Skin of body (tissue), 2 donors: ENCODE results near the gene MRPS18A. TPM values are rescaled to one million over a fixed set of nuclear protein-coding genes. Genes with fewer than 3 reads are reported as not detected.
A peak's percentile ranks its signal among the peaks of the same experiment; 100 is the strongest.

Experiments used
- DNase-seq: peaks from one replicate; lab custom pipeline; 2025; lab: John Stamatoyannopoulos, UW
- total RNA-seq: library from RNA; depleted of rRNA; stranded (reverse); fragments of >200 nt; gene quantifications from one replicate; pipeline ENCODE4 v1.2.3, GENCODE V29; 2014

MRPS18A gene
- total RNA-seq, result 29.5 TPM

DNA sequence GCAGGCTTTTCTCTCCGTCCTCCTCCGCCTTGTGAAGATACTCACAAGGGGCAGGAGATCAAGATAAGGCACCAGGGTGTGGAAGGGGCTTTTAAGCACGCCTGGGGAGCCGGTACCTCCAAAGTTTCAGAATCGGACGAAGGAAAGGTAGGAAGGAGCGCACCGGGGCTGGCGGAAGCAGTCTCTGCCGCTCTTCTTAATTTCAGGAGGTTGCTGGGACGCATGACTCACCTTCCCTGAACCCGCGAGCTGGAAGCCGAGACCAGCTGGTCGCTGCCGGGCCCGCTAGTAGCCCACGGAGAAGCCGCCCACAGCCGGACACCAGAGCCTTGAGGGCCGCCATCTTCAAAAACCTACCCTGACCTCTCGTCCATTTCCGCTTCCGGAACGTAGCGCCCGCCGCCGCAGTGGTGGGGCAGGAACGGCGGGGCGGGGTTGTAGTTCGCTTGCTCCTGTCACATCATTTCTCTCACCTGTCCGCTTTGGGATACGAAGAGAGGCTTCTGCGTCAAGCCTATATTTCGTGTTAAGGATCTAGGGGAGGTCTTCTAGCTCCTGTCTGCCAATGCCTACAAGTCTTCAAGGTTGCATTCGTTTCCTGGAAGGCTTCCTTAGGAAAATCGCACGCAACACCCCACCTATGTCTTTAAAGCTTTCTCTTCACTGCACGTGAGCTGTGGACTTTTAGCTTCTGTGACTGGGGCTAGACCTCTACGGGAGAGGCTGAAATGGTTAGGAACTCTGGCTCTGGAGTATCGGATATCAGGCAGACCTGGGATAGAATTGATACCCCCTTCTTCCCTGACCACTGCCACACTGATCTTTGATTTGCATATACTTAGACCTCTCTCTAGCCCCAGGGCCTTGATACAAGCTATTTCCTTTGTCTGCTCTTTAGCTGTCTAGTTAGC lies at the start of gene MRPS18A:
Gene MRPS18A (minus strand): TSS at position 355 of the 911 bp plus-strand sequence. CDS start 12 bp downstream, at position 343.
- peak; percentile 64 for DNase-seq

DNA sequence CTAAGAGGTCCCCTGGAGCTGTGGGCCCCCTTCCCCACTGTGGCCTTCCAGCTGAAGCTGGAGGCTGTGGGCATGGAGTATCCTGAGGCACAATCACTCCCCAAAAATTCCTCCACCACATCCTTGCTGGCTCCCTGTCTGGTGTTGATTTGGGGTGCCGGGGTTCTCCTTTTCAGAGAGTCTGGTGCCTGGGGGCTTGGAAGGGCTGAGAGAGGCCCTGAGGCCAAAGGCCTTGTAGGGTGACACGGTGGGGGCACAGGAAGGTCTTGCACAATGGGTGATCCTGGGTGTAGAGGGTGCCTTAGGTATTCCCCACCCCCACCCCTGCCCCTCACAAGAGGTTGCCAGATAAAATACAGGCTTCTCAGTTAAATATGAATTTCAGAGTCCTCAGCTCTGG lies 49.3 kb upstream of the MRPS18A start:
- no peak for DNase-seq

DNA sequence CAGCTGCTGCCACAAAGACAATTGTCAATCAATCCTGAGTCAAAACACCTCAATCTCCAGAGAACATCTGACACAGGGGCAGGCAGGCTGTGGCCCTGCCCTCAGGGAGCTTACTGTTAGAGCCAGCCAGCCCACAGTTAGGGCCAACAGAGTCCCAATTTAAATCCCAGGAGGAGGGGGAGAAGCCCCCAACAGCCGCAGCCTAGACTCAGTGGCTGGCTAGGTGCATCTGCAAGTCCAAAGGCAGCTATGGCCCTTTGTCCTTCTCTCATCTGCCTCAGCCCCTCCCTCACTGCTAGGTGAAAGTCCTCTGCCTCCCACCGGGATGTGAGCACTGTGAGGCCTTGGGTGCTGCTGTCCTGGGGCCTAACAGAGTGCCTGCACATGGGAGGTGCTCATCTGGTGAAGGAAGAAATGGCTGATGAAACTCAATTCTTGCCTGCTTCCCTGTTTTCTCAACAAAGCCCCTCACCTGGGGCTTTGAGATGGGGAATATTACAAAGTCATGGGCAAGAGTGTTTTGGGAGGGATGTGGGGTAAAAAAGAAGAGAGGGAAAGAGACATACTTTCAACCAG lies 48.7 kb upstream of the MRPS18A start:
- no peak for DNase-seq

DNA sequence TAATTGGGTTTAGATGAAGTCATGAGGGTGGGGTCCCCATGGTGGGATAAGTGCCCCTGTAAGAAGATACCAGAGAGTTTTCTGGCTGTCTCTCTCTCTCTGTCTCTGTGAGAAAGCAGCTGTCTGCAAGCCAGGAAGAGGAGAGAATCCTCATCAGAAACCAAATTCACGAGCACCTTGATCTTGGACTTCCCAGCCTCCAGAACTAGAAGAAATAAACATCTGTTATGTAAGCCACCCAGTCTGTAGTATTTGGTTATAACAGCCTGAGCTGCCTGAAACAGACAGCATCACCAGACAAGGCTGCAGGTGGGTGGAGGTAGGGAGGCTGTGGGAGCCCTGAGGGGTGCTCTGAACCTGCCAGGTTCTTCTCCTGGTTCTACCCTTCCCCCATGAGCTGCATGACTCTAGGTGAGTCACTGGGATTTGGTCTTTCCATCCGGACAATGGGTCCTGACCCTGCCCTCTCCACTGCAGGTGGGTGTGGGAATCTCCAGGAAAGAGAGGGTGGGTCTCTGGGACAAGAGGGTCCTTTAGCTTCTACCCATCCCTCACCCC lies 48.1 kb upstream of the MRPS18A start:
- no peak for DNase-seq

DNA sequence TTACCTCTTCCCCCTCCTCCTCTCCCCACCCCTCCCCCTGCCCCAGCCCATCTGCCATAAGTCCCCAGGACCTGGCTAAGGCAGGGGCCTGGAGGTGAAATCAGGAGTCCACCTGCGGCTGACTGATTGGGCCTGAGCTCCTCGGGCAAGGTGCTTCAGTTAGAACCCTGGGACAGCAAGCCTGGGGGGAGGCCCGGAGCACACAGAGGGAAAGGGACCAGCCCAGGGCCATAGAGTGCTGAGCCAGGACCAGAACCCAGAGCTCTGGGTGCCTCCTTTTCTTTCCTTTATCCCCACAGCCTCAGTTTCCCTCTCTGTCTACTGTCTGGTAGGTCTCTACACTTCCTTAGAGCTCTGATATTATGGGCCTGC lies 46.7 kb upstream of the MRPS18A start:
- no peak for DNase-seq

DNA sequence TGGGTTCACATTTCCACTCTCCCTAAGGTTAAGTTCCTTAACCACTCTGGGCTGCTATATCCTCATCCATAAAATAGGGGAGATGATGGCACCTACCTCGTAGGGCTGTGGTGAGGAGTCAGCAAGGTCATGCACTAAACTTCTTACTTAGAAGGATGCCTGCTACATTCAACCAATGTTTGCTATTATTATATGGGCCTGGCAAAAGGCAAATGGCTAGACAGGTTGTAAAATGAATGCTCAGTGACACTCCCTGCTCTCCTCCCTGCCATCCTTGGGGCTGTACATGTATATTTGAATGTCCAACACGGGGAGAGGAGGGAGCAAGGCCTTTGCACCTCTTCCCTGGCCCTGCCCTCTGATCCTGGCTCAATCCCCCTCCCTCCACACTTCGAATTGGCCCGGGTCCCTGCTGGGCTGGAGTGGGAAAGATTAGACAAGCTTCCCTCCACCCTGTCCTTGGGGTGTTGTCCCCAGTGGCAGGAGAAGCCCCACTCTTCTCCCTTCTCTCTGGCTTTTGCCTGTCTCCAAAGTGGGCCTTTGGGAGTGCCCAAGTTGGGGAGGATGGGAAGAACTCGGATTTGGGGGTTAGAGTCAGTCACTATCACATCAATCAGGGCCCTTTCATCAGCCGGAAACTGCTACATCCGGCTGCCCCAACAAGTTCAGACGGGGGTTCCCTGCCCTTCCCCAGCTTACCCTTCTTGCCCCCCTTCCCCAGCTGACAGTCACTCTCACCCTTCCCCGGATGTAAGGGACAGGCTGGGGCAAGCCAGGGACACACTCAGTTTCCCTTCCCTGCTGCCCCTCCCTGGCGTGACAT lies 46.1 kb upstream of the MRPS18A start:
- no peak for DNase-seq

DNA sequence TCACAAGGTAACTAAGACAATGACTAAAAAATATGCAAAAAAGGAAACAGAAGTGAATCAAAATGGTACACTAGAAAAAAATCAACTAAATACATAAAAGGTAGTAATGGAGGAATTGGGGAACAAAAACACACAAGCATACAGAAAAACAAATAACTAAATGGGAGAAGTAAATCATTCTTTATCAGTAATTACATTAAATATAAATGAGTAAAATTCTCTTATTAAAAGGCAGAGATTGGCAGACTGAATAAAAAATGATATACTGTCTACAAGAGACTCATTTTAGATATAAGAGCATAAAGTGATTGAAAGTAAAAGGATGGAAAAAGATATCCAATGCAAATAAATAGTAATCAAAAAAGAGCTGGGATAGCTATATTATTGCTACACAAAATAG lies 43.0 kb upstream of the MRPS18A start:
- DNase-seq, result no peak

DNA sequence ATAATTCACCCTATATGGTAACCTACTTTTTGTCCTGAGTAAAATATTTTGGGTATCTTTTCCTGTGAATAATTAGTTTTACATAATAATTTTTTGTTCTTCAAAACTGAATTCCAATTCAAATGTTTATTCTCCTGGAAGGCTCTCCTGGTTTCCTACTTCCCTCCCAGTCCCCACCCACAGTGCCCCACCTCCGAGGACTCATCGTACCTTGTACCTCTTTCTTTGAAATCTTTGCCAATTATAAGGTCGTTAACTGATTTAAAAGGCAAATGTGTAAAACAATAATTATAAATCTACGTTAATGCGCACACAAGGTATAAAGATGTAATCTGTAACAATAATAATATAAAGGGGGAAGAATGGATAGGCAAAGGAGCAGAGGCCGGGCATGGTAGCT lies 41.9 kb upstream of the MRPS18A start:
- DNase-seq, result no peak

DNA sequence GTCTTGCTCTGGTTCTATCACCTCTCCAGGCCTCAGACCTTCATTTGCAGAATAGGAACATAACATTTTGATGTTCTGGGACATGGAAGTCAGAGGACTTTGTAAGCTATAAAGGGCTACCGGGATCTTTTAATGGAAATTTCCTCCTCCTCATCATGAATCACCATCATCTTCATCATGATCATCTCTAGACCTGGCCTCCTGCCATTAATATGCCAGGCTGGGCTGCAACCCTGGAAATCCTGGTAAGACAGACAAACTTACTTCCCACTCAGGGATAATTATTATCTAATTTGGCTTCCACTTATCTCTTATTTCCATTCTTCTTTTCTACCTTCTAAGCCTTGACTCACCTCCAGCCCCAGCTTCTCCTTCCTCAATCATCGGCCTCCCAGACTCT lies 41.0 kb upstream of the MRPS18A start:
- no peak for DNase-seq

DNA sequence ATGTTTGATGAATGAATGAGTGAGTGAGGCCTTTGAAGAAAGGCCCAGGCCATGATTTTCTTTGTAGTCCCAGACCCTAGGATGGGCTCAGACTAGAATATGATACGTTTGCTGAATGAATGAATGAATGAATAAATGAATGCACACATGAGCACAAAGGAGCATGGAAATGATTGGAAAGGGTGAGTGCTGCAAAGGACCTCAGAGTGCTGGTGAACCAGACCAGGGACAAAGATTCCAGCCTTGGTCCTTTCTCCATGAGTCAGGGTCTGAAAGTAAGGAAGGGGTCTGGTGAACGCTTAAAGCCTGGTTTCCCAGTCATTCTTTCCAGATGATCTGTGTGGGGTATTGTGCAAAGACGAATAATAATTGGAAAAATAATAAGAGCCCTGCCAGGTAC lies 40.0 kb upstream of the MRPS18A start:
- no peak for DNase-seq

DNA sequence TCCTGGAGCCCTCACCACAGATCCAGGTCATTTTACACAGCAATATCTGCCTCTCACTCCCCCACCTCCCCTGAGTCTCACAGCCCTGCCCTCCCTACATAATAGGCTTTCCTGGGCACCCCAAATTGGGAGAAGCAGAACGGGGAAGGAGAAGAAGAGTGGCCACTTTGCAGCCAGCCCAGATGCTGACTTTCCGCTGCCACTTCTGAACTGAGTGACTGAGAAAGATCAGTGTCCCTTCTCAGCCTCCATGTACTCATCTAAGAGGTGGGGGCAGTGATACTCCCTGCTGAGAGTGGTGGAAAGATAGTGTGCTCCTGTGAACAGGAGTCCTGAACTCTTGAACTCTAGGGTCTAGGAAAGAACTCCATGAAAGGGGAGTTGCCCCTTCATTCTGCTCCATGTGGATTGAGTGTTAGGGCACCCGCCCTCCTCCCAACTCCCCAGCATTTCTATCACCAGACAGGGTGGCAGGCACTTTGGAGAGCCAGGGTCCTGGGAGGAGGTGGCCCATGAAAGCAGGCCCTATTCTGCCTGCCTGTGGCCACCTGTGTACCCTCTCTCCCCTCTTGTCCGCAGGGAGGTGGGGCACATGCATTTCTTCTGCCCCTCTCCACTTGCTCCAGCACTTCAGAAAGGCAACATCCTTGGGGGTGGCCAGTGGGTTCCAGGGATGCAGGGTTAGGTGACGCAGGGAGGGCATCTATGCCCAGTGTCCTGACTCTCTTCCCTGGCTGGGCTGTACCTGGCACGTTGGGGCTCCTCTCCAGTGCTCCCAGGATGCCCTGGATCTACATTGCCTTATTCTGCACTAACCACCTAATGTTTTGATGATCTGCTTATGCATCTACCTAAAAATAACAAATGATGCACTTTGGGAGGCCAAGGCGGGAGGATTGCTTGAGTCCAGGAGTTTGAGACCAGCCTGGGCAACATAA lies 38.3 kb upstream of the MRPS18A start:
- DNase-seq, result no peak

DNA sequence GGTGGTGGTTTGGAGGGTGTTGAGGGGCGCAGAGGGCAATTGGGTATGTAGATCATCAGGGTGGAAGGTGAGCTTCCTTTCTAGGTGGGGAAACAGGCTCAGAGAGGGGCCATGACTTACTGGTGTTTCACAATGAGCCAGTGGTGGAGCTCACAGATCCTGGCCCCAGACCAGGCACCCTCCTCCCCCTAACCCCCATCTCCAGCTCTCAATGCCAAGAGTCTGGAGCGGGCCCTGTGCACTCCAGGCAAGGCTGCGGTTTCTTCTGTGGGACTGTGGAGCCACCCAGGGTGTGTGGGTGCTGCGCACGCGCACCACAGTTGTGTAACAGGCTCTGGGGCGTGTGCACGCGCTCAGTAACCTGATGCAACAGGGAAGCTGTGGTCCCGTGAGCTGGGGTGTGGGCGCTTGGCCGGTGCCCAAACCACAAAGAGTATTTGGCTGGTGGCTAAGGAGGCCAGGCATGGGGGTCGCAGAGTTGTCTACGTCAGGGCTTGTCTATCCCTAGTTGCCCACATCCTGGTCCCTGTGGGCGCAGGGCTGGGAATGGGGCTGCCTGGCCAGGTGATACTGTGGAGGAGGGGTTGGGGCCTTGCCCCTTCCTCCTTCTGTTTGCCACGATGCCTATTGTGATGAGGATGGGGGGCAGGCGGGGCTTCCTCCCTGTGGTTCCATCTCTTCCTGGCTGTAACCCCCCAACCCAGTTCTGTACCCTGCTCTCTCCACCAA lies 37.5 kb upstream of the MRPS18A start:
- peak; percentile 58 for DNase-seq

DNA sequence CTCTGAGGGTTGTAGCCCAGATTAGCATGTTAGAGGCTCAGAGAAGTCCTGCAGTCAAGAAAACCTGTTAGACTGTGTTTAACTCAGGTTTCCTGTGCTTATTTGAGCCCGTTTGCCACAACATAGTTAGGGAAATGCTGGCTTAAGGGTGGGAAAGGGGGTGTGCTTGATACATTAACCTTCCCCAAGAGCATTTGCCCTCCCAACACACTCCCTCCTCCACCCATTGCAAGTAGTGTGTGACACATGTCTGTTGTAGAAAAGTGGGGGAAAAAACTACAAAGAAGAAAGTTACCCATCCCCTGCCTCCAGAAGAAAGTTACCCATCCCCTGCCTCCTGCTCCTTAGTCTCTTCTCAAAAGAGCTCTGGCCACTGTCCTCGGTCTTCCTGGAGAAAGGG lies 36.8 kb upstream of the MRPS18A start:
- DNase-seq, result no peak

DNA sequence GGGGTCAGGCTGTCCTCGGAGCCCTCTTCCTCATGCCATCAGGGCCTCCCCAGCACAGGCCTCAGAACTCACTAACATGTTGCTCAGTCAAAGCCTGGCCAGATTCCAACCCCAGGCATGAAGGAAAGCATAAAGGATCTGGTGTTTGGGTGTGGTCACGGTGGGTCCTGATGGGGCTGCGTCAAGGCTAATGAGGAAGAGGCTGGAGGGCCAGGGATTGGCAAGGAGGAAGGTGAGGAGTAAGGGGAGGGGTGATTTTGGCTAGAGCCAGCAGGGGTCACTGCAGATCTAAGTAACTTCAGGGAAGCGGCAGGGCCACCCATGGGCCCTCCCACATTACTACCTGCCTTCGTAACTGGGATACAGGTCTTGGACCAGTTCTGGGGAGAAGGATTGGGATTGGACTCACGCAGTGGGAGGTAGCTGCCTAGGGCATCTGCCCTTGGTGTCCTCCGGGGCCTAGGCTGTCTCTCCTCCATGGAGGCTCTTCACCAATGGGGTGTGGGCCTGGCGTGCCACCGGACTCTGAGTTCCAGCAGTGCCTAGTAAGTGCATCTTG lies 36.2 kb upstream of the MRPS18A start:
- peak; percentile 29 for DNase-seq

DNA sequence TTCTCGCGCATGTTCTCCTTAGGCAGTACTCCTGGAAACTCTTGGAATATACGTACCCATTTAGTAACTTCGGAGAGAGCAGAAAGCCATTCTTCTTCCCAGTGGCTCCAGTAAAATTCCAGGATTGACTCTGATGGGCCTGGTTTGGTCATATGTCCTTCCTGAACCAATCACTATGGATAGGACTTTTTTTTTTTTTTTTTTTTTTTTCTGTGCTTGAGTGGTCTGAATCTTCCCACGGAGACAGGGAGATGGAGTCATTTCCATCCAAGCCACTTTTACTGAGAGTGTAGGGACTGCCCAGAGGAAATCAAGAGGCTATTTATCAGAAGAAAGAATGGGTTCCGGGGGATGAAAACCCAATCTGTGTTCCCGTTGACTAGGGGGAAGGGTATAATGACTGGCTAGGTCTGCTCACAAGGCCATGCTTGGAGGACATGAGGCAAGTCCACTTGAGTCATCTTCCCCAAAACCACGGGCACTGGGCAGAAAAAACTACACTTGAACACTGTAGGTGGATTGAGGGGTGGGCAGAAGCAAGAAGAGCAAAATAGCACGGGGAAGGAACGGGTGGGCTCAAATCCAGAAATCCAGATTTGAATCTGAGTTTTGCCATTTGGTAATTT lies 35.4 kb upstream of the MRPS18A start:
- no peak for DNase-seq

DNA sequence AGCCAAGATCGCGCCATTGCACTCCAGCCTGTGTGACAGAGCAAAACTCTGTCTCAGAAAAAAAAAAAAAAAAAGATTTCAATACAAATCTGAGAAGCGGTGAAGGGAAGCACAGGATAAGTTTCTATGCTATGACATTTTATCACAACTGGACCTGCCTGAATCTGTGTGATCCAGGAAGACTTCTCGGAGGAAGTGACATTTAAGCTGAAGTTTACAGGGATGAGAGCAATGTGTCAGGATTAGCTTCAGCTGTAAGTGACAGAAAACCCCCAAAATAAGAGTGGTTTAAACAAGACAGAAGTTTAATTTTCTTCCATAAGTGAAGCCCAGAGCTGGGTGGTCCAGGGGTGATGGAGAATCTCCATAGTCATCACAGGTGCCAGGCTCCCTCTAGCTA lies 33.4 kb upstream of the MRPS18A start:
- DNase-seq, result no peak

DNA sequence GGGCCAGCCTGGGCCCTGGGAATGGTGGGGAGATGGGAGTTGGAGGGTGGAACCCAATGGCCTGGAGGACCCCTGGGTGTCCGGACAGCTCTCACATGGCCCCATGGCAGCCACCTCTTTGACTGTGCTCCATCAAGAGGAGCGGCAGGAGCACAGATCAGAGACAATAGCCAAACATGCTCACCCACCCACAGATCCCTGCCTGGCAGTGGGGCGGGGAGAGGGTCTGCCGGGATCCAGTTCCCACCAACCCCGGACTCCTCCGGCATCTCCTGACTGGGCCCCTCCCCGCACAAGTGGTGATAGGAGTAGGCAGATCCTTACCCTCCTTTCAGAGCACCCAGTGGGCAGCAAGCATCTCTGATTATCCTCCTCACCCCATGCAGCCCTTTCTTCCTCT lies 31.9 kb upstream of the MRPS18A start:
- no peak for DNase-seq

DNA sequence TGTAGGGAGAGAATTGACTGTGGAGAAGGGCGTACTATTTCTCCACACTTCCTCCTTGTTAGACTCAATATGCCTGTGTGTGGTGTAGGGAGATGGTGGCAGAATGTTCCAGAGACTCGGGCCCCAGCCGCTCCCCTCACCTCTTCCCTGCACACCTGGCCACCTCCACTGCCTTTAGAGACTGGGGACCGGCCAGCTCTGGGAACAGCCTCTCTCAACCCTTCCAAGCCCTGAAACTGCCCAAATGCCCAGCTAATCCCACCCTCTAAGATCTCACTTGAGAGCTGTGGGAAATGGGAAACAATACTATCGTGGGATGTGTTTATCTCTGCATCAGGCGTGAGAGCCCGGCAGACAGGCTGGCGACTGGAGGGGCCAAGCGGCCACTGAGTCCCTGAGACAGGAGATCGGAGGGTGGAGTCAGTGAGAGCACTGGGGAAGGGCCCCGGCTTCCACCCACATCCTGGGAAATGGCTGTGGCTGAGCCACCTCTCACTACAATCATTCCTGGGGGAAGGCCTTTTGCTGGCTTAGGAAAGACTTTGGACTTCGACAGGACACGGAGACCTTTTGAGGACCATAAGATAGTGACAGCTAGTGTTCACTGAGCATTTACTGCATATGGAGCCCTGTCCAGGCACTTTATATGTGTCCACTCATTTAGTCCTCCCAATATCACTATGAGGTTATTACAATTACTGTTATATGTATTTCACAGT lies 31.0 kb upstream of the MRPS18A start:
- no peak for DNase-seq

DNA sequence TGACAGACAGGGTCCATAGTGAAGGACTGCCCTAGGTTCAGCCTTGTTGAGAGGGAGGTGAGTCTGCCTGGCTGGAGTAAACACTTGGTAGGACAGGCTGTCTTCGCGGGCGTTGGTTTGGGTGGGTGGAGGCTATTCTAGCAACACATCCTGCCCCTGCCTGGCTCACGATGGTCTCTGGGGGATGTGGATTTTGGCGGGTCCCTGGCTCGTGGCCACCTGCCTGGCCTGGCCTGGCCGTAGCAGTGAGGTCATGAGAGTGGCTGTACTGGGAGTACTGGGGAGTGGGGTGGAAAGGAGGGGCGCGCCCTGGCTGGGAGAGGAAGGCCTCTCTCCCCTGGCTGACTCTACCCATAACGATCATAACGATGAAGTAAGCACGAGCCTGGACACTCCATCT lies 30.2 kb upstream of the MRPS18A start:
- DNase-seq, result no peak
